DMS153 (cell line): ENCODE measurements around the gene PTPN14.

Source experiments
- DNase-seq: peaks from one replicate; lab custom pipeline; 2025; lab: John Stamatoyannopoulos, UW

Gene PTPN14

DNA sequence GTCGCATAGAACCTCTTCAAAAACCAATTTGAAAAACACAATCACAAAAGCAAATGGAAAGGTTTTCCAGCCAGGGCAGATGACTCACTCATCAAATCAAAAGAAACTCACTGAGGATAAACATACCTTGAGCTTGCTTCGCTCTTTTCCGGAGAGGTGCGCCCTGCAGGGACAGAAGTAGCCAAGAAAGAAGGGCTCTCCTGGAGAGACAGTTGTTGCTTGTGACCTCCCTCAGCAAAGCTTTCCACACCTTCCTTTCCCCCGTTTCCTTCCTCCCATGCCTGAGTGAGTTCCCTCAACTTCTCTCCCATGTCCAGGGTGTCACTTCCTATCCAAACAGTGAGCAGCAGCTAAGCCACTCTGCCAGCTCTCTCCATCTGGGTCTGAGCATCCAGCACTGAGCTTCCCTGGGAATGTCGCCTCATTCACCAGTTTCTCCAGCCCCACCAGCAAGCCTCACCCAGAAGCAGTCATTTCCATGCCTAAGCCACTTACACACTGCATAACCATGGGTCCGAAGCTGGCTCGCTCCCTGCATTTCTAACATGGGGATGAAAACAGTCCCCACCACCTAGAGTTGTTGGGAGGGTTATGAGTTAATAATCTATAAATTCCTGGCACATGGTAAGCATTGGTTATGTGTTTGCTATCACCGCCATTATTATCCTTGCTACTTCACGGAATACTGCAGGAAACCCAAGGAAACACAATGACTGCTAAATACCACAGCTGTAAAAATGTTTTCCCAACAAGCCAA lies 75.0 kb downstream of the PTPN14 start:
- no peak for DNase-seq

DNA sequence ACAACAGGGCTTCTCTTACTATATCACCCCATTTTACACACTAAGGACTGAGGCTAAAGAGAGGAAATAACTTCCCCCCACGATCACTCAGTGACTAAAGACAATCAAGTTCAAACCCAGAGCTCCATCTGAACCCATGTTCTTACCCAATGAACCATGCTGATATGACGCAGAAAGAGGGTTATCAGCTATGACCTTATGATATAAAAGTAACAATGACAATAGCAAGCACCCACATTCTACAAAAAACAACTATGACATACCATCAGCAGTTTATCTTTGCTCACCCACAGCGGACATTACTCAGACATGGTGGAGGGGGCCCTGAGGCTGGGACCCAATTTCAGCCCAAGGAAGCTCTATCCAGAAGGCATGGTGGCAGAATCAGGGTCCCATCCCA lies 75.7 kb downstream of the PTPN14 start:
- no peak for DNase-seq

DNA sequence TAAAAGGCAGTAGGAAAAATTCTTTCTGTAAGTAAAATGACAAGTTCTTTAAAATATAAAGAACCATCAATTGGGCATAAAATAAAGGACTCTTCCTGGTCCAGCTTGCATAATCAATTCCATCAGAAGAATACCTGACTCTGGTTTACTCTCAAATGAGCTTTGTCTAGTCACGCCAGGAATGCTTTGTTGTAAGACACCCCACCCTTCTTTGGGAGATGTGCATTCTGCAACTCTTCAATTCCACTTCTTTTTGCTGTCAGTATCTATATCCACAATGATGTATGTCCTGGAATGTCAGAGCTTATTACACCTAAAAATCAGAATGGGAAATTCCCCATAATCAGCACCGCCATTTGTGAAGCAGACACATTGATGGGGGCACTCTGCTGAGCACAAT lies 76.1 kb downstream of the PTPN14 start:
- DNase-seq = no peak

DNA sequence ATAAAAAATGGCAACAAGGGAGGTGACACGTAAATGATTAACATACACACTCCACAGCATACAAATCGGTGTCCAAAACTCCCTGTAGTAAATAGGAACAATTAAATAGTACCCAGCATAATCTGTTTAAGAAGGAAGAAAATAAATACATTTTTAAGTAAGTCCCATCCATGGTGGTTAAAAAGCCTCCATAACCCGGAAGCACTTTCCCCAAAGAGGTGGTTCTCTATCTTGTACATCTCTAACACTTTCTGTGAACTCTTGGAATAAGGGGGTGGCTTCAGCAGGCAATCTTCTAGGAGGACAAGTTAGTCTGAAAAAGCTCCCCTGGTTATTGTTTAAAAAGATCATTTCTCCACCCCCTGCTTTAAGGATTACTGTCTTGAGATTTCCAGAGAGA lies 76.9 kb downstream of the PTPN14 start:
- no peak for DNase-seq

DNA sequence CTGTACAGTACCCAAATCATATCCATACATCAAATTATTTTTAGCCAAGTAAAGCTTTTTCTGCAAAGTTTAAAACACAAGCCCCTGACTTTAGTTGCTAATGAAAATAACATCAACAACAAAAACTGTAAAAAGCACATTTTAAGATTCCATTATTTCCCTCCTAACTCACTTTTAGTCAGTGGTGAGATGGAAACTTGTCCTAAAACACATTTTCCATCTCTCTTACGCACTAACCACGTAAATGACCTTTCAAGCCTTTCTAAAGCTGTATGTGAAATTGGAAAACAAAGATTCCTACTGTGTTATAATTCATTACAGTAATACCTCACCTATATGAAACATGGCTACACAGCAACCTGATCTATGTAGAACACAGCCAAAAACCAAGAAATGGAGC lies 77.5 kb downstream of the PTPN14 start:
- no peak for DNase-seq

DNA sequence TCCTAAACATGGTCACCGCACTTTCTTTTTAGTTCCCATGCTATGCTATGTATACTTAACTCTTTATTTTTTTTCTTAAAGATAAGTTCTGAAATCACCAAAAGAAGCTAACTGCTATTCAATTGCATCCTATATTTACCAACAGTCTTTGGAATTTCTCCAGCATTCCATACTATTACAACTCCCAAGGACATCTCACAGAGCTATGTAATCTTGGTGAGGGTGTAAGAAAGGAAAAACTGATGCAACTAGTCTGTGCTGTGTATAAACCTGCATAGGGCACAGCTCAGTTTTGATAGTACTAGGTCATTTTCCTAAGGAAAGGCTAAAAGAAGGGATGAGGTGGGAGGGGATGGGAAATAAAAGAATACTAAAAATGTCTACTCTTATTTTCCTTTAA lies 78.0 kb downstream of the PTPN14 start:
- no peak for DNase-seq

GRCh38 chr1:214472364-214472763 lies 79.0 kb downstream of the PTPN14 start:
- DNase-seq = no peak

GRCh38 chr1:214471458-214471857 lies 79.9 kb downstream of the PTPN14 start:
- DNase-seq = no peak

GRCh38 chr1:214470132-214470531 lies 81.3 kb downstream of the PTPN14 start:
- no peak for DNase-seq

- no peak for DNase-seq
Measured at GRCh38 chr1:214469290-214469689, 82.1 kb downstream of the PTPN14 start.

DNA sequence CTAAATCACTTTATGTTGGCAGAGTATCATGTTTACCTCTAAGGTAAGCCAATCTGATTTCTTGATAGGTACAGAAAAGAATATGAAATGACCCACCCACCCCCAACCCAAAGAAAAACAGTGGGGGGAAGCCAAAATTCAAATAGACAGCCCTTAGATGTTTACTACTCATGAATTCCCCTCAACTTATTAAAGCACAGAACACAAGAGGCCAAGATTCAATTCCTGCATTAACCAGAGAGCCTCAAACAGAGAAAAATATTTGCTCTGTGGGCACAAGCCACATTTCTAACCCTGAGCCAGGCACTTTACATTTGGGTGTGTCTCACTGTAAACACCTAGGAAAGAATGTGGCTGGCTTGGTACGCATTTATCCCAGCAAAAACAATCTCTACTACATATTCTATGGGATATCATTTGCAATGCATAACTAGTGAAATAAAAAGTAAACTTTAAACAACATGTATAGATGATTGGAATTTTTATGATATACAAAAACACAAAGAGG lies 84.3 kb downstream of the PTPN14 start:
- no peak for DNase-seq

GRCh38 chr1:214466403-214467077 lies 84.9 kb downstream of the PTPN14 start:
- DNase-seq = no peak

DNA sequence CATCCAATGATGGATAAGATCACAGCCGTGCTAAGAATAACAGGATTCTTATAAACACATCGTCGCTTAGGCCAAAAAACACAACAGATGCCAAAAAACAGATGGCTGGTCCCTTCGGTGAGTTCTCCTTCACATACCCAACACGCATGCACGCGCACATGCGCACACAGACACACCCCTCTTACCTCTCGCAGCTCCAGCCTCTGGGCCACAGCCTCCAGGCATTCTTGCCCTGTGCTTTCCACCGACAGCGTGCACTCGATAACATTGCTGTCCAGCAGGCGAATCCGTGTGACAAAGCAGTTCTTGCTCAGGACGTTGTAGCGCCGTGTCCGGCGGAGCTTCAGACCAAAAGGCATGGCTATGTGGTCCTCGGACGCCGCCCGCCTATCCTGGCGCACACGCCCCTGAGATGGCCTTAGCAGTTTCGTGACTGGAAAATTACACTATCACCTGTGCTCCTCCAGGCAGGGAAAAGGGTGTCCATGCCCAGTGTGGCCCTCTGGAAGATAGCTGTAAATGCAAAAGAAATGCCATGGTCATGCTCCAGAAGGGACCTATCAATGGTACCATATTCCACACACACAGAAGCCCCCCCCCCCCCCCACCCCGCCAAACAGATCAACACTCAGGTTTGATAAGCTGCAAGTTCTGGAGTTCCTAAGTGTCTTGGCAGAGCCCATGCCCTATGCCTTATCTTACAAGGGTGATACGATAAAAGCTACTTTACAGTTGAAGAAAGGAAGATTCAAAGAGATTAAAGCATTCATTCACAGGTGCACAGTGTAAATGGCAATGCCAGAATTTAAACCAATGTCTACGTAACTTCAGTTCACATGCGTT lies 86.7 kb downstream of the PTPN14 start:
- no peak for DNase-seq

DNA sequence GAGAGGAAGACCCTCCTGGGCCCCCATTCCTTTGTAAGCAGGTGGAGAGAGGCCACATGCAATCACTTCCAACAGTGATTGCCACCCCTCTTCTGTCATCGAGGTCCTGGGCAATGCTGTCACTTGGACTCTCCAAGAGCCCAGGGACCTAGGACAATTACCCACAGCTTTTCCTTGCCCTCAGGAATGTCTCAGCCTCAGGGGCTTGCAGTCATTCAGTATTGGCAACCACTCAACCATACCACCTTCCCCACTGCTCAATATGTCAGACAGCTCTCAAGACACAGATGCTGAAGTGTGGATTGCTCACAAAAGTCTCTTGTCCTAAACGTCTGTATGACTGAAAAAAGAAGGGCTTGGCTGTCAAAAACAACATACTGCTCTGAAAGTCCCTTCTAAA lies 87.8 kb downstream of the PTPN14 start:
- no peak for DNase-seq

DNA sequence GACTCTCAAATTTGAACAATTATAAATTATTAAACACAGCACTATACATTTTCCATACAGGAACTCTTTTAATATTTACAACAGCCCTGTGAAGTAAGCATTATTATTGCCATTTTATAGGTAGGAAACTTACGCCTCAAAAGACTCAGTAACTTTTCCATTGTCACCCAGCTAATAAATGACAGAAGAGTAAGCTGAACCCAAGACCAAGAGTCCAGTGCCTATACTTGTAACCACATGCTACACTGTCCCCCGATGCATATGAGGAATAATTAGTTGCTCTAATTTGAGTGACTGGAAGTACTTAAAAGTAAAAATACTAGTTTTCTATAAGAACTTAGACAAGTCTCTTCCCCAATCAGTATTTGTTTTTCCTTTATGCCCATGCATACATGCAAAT lies 88.5 kb downstream of the PTPN14 start:
- DNase-seq = no peak

DNA sequence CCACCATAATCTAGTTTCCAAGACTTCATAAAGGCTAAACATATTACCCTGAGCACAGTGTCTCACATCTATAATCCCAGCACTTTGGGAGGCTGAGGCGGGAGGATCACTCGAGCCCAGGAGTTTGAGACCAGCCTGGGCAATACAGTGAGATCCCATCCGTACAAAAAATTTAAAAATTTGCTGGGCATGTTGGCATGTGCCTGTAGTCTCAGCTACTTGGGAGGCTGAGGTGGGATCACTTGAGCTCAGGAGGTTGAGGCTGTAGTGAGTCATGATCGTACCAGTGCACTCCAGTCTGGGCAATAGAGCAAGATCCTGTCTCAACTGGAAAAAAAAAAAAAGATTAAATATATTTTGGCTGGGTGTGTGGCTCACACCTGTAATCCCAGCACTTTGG lies 90.1 kb downstream of the PTPN14 start:
- DNase-seq = no peak

- no peak for DNase-seq
Measured at GRCh38 chr1:214460304-214460916, 91.0 kb downstream of the PTPN14 start.

GRCh38 chr1:214459895-214460294 lies 91.5 kb downstream of the PTPN14 start:
- DNase-seq = no peak

DNA sequence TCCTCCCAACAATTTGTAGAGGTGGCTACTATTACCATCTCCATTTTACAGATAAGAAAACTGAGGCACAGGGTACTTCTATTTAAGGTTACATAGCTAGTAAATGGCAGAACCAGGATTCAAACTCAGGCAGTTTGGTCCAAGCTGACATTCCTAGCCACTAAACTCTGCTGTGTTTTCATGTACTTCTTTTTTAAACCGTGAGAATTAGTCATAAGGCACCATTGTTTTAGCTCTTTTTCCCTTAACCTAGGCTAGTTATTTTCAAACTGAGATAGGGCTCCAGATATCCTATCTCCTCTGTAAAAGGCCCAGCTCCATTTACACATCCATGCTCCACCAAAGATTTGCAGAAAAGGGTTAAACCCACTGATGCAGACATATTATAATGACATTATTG lies 92.9 kb downstream of the PTPN14 start:
- no peak for DNase-seq

DNA sequence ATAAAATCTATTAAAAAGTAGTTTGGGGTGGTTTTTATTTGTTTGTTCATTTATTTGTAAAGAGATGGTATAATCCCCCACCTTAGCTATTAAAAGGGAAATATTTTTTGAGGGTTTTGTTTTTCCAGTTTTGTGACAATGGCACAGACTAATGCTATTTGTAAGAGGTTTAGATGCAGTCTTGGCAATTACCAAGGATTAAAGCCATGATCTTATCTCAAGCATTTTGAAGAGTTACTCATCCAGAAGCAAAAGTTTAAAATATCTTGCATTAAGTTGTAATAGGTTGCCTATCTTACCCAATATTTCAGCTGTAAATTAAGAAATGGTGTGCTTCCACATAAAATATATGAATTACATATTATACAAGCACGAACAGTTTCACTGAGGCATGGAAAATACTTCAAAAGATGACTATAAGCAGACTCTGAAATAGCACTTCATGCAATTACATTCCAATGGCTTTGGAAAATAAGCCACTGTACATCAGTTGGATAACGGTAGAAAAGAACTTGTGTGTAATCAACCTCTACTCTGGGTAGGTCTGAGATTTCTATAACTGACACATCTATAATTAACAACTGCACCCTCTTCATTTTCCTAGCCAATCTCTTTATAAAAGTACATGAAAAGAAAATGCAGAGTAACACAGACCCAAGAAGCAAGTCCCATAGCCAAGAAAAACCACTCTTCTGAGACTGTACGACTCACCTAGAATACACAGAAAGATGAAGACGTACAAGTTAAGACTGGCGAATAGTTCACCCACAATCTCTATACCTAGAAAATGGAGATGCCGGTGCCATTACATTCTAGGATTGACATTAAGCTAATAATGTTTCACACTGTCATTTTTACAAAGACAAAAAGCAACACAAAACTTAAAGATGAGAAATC lies 95.2 kb downstream of the PTPN14 start:
- DNase-seq = no peak

GRCh38 chr1:214455479-214455878 lies 95.9 kb downstream of the PTPN14 start:
- DNase-seq = no peak
